Vagina (tissue), 2 donors: ENCODE measurements around the gene TEAD4. TPM values are rescaled to one million over a fixed set of nuclear protein-coding genes. Genes with fewer than 3 reads are reported as not detected.

Experiments
- DNase-seq, 2 donors: peaks; one replicate each; pipeline ENCODE4 v3.0.0-alpha.2; 2017; ENCODE audit errors: extremely low spot score in 2 of 2
- H3K27ac ChIP-seq: fragments of 200-600 bp; sonication (generic); one replicate; pipeline ENCODE4 v1.5.1; 2019
- H3K27me3 ChIP-seq: fragments of 200-600 bp; sonication (generic); one replicate; pipeline ENCODE4 v1.5.1; 2019
- H3K36me3 ChIP-seq, 2 donors: fragments of 200-600 bp; sonication (generic); one replicate each; pipeline ENCODE4 v1.5.1; 2017 to 2019
- H3K4me1 ChIP-seq: fragments of 200-600 bp; sonication (generic); one replicate; pipeline ENCODE4 v1.5.1; 2019
- H3K4me3 ChIP-seq, 2 donors: fragments of 200-600 bp; sonication (generic); 1 replicate in 1 of 2; 2 replicates in 1 of 2; pipeline ENCODE4 v1.5.1; 2016 to 2019
- H3K9me3 ChIP-seq: fragments of 200-600 bp; sonication (generic); one replicate; pipeline ENCODE4 v1.5.1; 2019
- CTCF ChIP-seq, 3 experiments: fragments of 450-650 bp in 2 of 3; fragments of 200-600 bp in 1 of 3; sonication (generic) in 1 of 3; IDR thresholded peaks; one replicate each; pipeline ENCODE4 v1.5.1; 2017 to 2019; ENCODE audit warnings: antibody characterized with exemption in 3 of 3, mild to moderate bottlenecking in 2 of 3, moderate library complexity in 2 of 3
- POLR2A ChIP-seq, 2 donors: fragments of 450-650 bp; IDR thresholded peaks; one replicate each; pipeline ENCODE4 v1.6.1; 2017; ENCODE audit warnings: antibody characterized with exemption in 2 of 2, mild to moderate bottlenecking in 2 of 2, moderate library complexity in 2 of 2
- POLR2AphosphoS5 ChIP-seq, 2 donors: sonication (generic); formaldehyde crosslinking; IDR thresholded peaks; one replicate each; pipeline ENCODE4 v1.9.0; 2017; ENCODE audit warnings: antibody characterized with exemption in 2 of 2, mild to moderate bottlenecking in 2 of 2, low read depth in 1 of 2; ENCODE audit not compliant: insufficient read depth in 1 of 2
- intact Hi-C: fragments of 100-400 bp; cut with DNase I; formaldehyde crosslinking; loops from one replicate; pipeline ENCODE4 v1.15.1; 2023
- total RNA-seq: library from RNA; depleted of rRNA; stranded (reverse); fragments of >200 nt; gene quantifications from one replicate; pipeline ENCODE4 v1.2.3, GENCODE V29; 2016

TEAD4 gene
- total RNA-seq, 1 donor from 2014 or later: 18.7 TPM

- no peak for TF ChIP-seq POLR2A (IDR thresholded peaks at IDR 0.05)
- no peak for TF ChIP-seq CTCF (IDR thresholded peaks at IDR 0.05)
- TF ChIP-seq POLR2AphosphoS5 (IDR thresholded peaks at IDR 0.05; ENCODE audit: insufficient read depth in 1 of 2, low read depth in 1 of 2): no peak
- no peaks in the 10 kb centered on the region for H3K9me3 ChIP-seq
- DNase-seq: no peak
- H3K36me3 ChIP-seq: no peaks in the 10 kb centered on the region
- no peak overlapping the region for H3K4me3 ChIP-seq
- H3K27me3 ChIP-seq: no peaks in the 10 kb centered on the region
- no peaks in the 10 kb centered on the region for H3K4me1 ChIP-seq
- intact Hi-C loops: loop anchor here (5.0 kb wide), 1 partner anchor 682 kb away; no protein-coding TSS in a partner anchor
- H3K27ac ChIP-seq: no peak overlapping the region
Observed at GRCh38 chr12:3010214-3010930, 51.2 kb downstream of the TEAD4 start.

GRCh38 chr12:3012786-3013185 lies 53.6 kb downstream of the TEAD4 start:
- no peaks in the 10 kb centered on the region for H3K36me3 ChIP-seq
- H3K9me3 ChIP-seq: no peaks in the 10 kb centered on the region
- H3K4me1 ChIP-seq: no peaks in the 10 kb centered on the region
- TF ChIP-seq CTCF (IDR thresholded peaks at IDR 0.05) (no peak), POLR2AphosphoS5 (IDR thresholded peaks at IDR 0.05; ENCODE audit: insufficient read depth in 1 of 2, low read depth in 1 of 2) (no peak), POLR2A (IDR thresholded peaks at IDR 0.05) (no peak)
- DNase-seq: no peak
- intact Hi-C loops: loop anchor here (5.0 kb wide), 1 partner anchor 680 kb away; no protein-coding TSS in a partner anchor
- no peak overlapping the region for H3K4me3 ChIP-seq
- H3K27me3 ChIP-seq: no peaks in the 10 kb centered on the region
- H3K27ac ChIP-seq: no peak overlapping the region

GRCh38 chr12:3014641-3015040 lies 55.4 kb downstream of the TEAD4 start:
- no peaks in the 10 kb centered on the region for H3K27me3 ChIP-seq
- no peak for TF ChIP-seq POLR2AphosphoS5 (IDR thresholded peaks at IDR 0.05; ENCODE audit: insufficient read depth in 1 of 2, low read depth in 1 of 2)
- no peak for TF ChIP-seq POLR2A (IDR thresholded peaks at IDR 0.05)
- TF ChIP-seq CTCF (IDR thresholded peaks at IDR 0.05): no peak
- no peaks in the 10 kb centered on the region for H3K4me1 ChIP-seq
- H3K9me3 ChIP-seq: no peaks in the 10 kb centered on the region
- H3K36me3 ChIP-seq: no peaks in the 10 kb centered on the region
- DNase-seq: no peak
- no peak overlapping the region for H3K27ac ChIP-seq
- intact Hi-C loops: loop anchor here (5.0 kb wide), 1 partner anchor 678 kb away; no protein-coding TSS in a partner anchor
- H3K4me3 ChIP-seq: no peak overlapping the region

GRCh38 chr12:3015356-3015755 lies 56.2 kb downstream of the TEAD4 start:
- Histone ChIP-seq H3K36me3 (no peaks in the 10 kb centered on the region), H3K27ac (no peak overlapping the region), H3K4me1 (no peaks in the 10 kb centered on the region), H3K27me3 (no peaks in the 10 kb centered on the region), H3K9me3 (no peaks in the 10 kb centered on the region), H3K4me3 (no peak overlapping the region)
- intact Hi-C loops: no loop called here
- TF ChIP-seq CTCF (IDR thresholded peaks at IDR 0.05) (no peak), POLR2AphosphoS5 (IDR thresholded peaks at IDR 0.05; ENCODE audit: insufficient read depth in 1 of 2, low read depth in 1 of 2) (no peak), POLR2A (IDR thresholded peaks at IDR 0.05) (no peak)
- no peak for DNase-seq

GRCh38 chr12:3016191-3016590 lies 57.0 kb downstream of the TEAD4 start:
- Histone ChIP-seq H3K9me3 (no peaks in the 10 kb centered on the region), H3K4me3 (no peak overlapping the region), H3K27me3 (no peaks in the 10 kb centered on the region), H3K4me1 (no peaks in the 10 kb centered on the region), H3K27ac (no peak overlapping the region), H3K36me3 (no peaks in the 10 kb centered on the region)
- intact Hi-C loops: no loop called here
- TF ChIP-seq CTCF (IDR thresholded peaks at IDR 0.05): no peak
- no peak for TF ChIP-seq POLR2AphosphoS5 (IDR thresholded peaks at IDR 0.05; ENCODE audit: insufficient read depth in 1 of 2, low read depth in 1 of 2)
- no peak for TF ChIP-seq POLR2A (IDR thresholded peaks at IDR 0.05)
- DNase-seq: no peak
